Neural cell (in vitro differentiated cells): ENCODE measurements around the gene CPSF4L.

Experiments used
- EP300 ChIP-seq: fragments of 450-650 bp; conservative IDR thresholded peaks from 2 replicates; pipeline ENCODE4 v1.6.1; 2014; ENCODE audit warnings: antibody characterized with exemption, mild to moderate bottlenecking, moderate library complexity; ENCODE audit not compliant: poor library complexity, severe bottlenecking
- EZH2 ChIP-seq: fragments of 200-600, 300-800 bp; shearing (Covaris generic), sonication (generic); IDR thresholded peaks from 2 replicates; pipeline ENCODE4 v1.6.1; 2014; ENCODE audit warnings: antibody characterized with exemption, low read length, borderline replicate concordance, mild to moderate bottlenecking; ENCODE audit not compliant: insufficient read depth, poor library complexity, severe bottlenecking
- MXI1 ChIP-seq: fragments of 450-650 bp; conservative IDR thresholded peaks from 2 replicates; pipeline ENCODE4 v1.6.1; 2014; ENCODE audit warnings: antibody characterized with exemption, mild to moderate bottlenecking; ENCODE audit not compliant: poor library complexity, severe bottlenecking
- POLR2AphosphoS5 ChIP-seq: IDR thresholded peaks from 2 replicates; pipeline ENCODE4 v1.6.1; 2012
- RAD21 ChIP-seq: fragments of 450-650 bp; conservative IDR thresholded peaks from 2 replicates; pipeline ENCODE4 v1.6.1; 2014; ENCODE audit warnings: antibody characterized with exemption, mild to moderate bottlenecking, moderate library complexity
- REST ChIP-seq: IDR thresholded peaks from 2 replicates; pipeline ENCODE4 v1.6.1; 2012; ENCODE audit warnings: borderline replicate concordance
- SMC3 ChIP-seq: fragments of 450-650 bp; conservative IDR thresholded peaks from 2 replicates; pipeline ENCODE4 v1.6.1; 2014; ENCODE audit warnings: antibody characterized with exemption, mild to moderate bottlenecking, moderate library complexity; ENCODE audit not compliant: poor library complexity
- TAF1 ChIP-seq: IDR thresholded peaks from 2 replicates; pipeline ENCODE4 v1.6.1; 2012; ENCODE audit warnings: low read depth
- TF ChIP-seq, protein P1 (sequence below): fragments of 450-650 bp; IDR thresholded peaks from 2 replicates; pipeline ENCODE4 v1.5.1; 2014; ENCODE audit warnings: antibody characterized with exemption, mild to moderate bottlenecking, moderate library complexity; ENCODE audit not compliant: poor library complexity, severe bottlenecking

- TF ChIP-seq EZH2, result no peak
- TF ChIP-seq EP300, result no peak
- TF ChIP-seq, protein P1, sequence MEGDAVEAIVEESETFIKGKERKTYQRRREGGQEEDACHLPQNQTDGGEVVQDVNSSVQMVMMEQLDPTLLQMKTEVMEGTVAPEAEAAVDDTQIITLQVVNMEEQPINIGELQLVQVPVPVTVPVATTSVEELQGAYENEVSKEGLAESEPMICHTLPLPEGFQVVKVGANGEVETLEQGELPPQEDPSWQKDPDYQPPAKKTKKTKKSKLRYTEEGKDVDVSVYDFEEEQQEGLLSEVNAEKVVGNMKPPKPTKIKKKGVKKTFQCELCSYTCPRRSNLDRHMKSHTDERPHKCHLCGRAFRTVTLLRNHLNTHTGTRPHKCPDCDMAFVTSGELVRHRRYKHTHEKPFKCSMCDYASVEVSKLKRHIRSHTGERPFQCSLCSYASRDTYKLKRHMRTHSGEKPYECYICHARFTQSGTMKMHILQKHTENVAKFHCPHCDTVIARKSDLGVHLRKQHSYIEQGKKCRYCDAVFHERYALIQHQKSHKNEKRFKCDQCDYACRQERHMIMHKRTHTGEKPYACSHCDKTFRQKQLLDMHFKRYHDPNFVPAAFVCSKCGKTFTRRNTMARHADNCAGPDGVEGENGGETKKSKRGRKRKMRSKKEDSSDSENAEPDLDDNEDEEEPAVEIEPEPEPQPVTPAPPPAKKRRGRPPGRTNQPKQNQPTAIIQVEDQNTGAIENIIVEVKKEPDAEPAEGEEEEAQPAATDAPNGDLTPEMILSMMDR, result no peak
- TF ChIP-seq RAD21, result no peak
- no peak for TF ChIP-seq POLR2AphosphoS5
- no peak for TF ChIP-seq REST
- TF ChIP-seq TAF1, result no peak
- no peak for TF ChIP-seq SMC3
- no peak for TF ChIP-seq MXI1
Measured at GRCh38 chr17:73278465-73279453, 17.1 kb upstream of the CPSF4L start.
